GM18873 (cell line): ENCODE data around the gene ANKRD63.

Experiments used
- ATAC-seq: cut with Tn5 transposase; IDR thresholded peaks from one replicate; pipeline ENCODE4 v1.9.1; 2021; ENCODE audit warnings: mild to moderate bottlenecking, moderate library complexity, moderate number of reproducible peaks; ENCODE audit not compliant: unreplicated experiment, low FRiP score

The ANKRD63 gene

GRCh38 chr15:40246496-40247280 is 36.2 kb downstream of the ANKRD63 start:
- no peak for ATAC-seq

- ATAC-seq: no peak
Measured at GRCh38 chr15:40245666-40246450, 37.0 kb downstream of the ANKRD63 start.

GRCh38 chr15:40244961-40245523 is 37.8 kb downstream of the ANKRD63 start:
- ATAC-seq: no peak

GRCh38 chr15:40243126-40243810 is 39.6 kb downstream of the ANKRD63 start:
- ATAC-seq: no peak

- ATAC-seq: no peak
Measured at GRCh38 chr15:40242601-40243000, 40.3 kb downstream of the ANKRD63 start.

GRCh38 chr15:40242213-40242599 is 40.7 kb downstream of the ANKRD63 start:
- no peak for ATAC-seq

GRCh38 chr15:40241269-40242212 is 41.3 kb downstream of the ANKRD63 start:
- ATAC-seq: no peak

- ATAC-seq: no peak
Measured at GRCh38 chr15:40240619-40241221, 42.1 kb downstream of the ANKRD63 start.

- ATAC-seq: no peak
Measured at GRCh38 chr15:40239693-40240618, 42.9 kb downstream of the ANKRD63 start.

GRCh38 chr15:40239404-40239692 is 43.5 kb downstream of the ANKRD63 start:
- no peak for ATAC-seq

GRCh38 chr15:40238532-40239403 is 44.1 kb downstream of the ANKRD63 start, which contains the start of gene PAK6:
Gene PAK6 (plus strand): TSS chr15:40239063. CDS start chr15:40264786, 25,723 bp downstream.
- ATAC-seq: no peak

- no peak for ATAC-seq
Measured at GRCh38 chr15:40235201-40235885, 47.5 kb downstream of the ANKRD63 start.

GRCh38 chr15:40234783-40235182 is 48.1 kb downstream of the ANKRD63 start:
- ATAC-seq: no peak

GRCh38 chr15:40233727-40234577 is 48.9 kb downstream of the ANKRD63 start:
- ATAC-seq: no peak

- no peak for ATAC-seq
Measured at GRCh38 chr15:40232625-40233070, 50.2 kb downstream of the ANKRD63 start.
